Left renal cortex interstitium (tissue), 4 donors: ENCODE results near the gene TNS1. TPM values are rescaled to one million over a fixed set of nuclear protein-coding genes. Genes with fewer than 3 reads are reported as not detected.

ENCODE experiments used
- DNase-seq, 4 donors: peaks; one replicate each; pipeline ENCODE4 v3.0.0-alpha.2; 2013; ENCODE audit warnings: low read depth in 4 of 4, low spot score in 2 of 4, missing footprints in 1 of 4
- polyA plus RNA-seq, 4 donors: library from polyadenylated mRNA; unstranded; fragments of 120-200 nt; gene quantifications; one replicate each; pipeline ENCODE4 v1.2.1, GENCODE V29; 2013; ENCODE audit not compliant: insufficient read length in 4 of 4

Gene TNS1
- polyA plus RNA-seq, 4 donors = 54.8 to 69.7 (median 62.2) TPM

DNA sequence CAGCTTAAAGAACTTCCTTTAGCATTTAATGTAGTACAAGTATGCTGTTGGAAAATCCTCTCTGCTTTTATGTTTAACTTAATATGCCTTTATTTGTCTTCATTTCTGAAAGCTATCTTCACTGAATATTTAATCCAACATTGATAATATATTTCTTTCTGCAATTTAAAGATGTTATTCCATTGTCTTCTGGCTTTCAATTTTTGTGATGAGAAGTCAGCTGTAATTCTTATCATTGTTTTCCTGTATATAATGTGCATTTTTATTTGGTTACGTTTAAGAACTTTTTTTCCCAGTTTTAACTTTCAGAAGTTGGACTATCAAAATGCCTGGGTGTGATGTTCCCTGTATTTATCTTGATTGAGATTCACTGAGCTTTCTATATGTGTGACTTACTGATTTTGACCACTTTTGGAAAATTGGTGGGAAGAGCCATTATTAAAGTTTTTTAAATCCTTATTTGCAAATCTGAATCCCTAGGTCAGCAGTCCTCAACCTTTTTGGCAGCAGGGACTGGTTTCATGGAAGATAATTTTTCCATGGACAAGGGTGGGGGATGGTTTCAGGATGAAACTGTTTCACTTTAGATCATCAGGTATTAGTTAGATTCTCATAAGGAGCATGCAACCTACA lies 241.0 kb downstream of the TNS1 start:
- DNase-seq = no peak

GRCh38 chr2:217759991-217760390 lies 242.8 kb downstream of the TNS1 start:
- DNase-seq = no peak

- no peak for DNase-seq
Observed at GRCh38 chr2:217757108-217757463, 245.7 kb downstream of the TNS1 start.

- DNase-seq = peak; percentile 23 to 74 (median 66)
Observed at GRCh38 chr2:217756375-217757107, 246.3 kb downstream of the TNS1 start.

- no peak for DNase-seq
Observed at GRCh38 chr2:217755027-217755745, 247.6 kb downstream of the TNS1 start.

DNA sequence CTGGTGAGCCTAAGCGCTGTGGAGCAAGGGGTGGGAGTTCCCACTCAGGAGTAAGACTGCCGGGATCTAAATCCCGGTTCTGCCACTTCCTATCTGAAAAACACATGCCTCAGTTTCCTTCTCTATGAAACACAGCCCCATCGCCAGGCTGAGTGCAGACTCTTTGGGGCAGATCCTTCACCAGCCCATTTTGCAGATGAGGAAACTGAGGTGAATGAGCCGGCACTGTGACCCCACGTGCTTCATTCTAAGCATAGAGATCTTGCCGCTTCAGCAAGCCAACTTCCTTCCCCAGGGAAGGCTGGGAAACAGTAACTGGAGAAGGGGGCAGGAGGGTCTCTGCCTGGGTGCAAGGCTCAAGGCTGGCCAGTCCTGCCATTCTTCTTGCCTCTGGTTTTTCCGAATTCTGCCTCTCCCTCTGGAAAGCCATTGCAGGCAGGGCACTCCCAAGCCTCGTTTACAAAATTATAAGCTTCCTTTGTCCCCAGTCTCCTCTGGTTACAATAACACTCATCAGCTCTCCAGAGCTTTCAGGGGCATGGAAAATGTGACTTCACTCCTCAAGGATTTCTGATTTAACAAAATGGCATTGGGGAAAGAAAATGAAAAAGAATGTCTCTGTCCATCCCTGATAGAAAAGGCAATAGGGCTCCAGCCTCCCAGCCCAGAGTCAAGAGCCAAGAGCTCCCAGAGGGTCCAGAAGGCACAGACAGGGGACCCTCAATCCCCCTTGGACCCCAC lies 249.2 kb downstream of the TNS1 start:
- no peak for DNase-seq

DNA sequence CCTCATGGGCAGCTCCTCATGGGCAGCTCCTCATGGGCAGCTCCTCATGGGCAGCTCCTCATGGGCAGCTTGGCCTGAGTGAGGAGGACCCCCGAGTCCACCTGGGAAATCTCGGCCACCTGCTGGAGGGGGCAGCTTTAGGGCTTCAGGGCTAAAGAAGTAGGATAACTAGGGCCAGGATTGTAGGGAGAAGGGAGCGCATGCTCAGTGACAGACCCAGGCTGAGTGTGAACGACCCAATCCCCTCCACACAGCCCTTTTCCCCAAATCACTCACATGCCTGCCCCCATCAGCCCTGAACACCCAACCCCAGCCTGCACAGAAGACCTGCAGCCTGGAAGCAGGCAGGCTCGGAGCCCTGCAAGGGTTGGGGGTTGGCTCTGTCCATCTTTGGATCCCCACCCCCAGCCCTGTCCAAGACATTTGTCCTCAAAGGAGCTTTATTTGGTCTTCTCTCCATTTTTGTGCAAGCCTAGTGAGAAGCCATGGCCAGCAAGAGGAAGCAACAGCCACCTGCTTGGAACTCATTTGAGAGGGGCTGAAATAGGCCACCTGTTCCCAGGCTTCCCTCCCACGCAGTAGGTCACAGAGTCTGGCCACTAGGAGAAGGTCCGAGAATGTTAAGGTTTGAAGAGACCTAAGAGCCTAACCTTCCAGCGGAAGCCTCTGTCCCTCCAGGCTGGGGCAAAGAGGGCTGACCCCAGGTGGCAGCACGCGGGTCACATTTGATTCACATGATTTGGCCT lies 249.9 kb downstream of the TNS1 start:
- DNase-seq = no peak

- DNase-seq = no peak
Observed at GRCh38 chr2:217751952-217752351, 250.8 kb downstream of the TNS1 start.

- no peak for DNase-seq
Observed at GRCh38 chr2:217751192-217751591, 251.6 kb downstream of the TNS1 start.

Other genes starting within 250 kb of the TNS1 start
- under 1 TPM in 2 of 4 donors, not detected in 2; 0.13 to 0.27 TPM for gene RUFY4, start 66.3 kb upstream of the TNS1 start, polyA plus RNA-seq
- under 1 TPM; 0.06 to 0.46 (median 0.31) TPM for gene CXCR2, start 123.0 kb upstream of the TNS1 start, polyA plus RNA-seq
- gene CXCR1, start 164.0 kb upstream of the TNS1 start, polyA plus RNA-seq = under 1 TPM in 2 of 4 donors, not detected in 2; 0.06 to 0.07 TPM
- gene ARPC2, start 214.2 kb upstream of the TNS1 start, polyA plus RNA-seq = 100 to 1,000 TPM; 234 to 264 (median 257) TPM